PFSK-1 (cell line): ENCODE measurements around the gene COL4A2.

ENCODE experiments used
- FOXP2 ChIP-seq: optimal IDR thresholded peaks from 2 replicates; pipeline ENCODE3; 2011; ENCODE audit warnings: borderline replicate concordance, control low read depth, inconsistent platforms; ENCODE audit not compliant: insufficient read depth; ENCODE audit errors: extremely low read length, extremely low read depth
- POLR2AphosphoS5 ChIP-seq: IDR thresholded peaks from 2 replicates; pipeline ENCODE4 v1.6.1; 2012; ENCODE audit warnings: low read depth, mild to moderate bottlenecking, control low read depth, low read length, moderate library complexity
- TF ChIP-seq, protein P1 (sequence below), 2 experiments: IDR thresholded peaks; 2 replicates each; pipeline versions ENCODE4 v1.6.1 to v1.8.0; 2011 to 2012; ENCODE audit warnings: low read depth in 2 of 2, low read length in 2 of 2, control low read depth in 1 of 2, inconsistent platforms in 1 of 2, mild to moderate bottlenecking in 1 of 2, moderate library complexity in 1 of 2; ENCODE audit not compliant: insufficient read depth in 1 of 2

DNA sequence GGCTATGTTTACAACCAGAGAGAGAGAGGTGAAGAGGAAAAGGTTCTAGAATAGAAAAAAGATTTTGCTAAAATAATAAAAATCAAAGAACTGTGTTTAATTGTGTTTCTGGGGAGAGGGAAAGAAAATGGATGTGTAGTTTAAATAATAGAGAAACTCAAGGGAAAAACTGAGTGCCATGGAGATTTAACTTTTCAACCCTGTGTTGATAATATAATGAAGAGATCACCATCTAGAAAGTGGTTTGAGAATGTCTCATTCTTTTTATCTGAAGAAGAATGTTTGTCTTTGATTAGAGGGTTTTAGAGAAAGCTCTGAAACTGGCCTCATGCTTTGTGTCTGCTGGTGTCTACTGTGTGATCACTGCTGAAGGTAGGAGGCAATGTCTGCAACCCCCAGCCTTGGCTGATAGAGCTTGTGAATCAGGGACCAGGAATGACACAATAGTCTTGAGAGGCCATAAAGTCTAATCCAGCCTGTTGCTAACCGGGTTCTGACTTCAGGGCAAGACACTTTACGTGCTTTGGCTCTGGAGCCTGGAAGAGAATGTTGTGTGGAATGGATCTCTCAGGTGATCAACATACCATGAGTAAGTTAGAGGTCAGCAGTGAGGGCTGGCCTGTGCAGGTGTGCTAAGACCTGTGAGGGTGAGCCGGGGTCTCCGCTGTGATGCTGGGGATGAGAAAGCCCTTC lies 5.4 kb downstream of the COL4A2 start:
- TF ChIP-seq POLR2AphosphoS5 (no peak), FOXP2 (no peak)
- TF ChIP-seq, protein P1, sequence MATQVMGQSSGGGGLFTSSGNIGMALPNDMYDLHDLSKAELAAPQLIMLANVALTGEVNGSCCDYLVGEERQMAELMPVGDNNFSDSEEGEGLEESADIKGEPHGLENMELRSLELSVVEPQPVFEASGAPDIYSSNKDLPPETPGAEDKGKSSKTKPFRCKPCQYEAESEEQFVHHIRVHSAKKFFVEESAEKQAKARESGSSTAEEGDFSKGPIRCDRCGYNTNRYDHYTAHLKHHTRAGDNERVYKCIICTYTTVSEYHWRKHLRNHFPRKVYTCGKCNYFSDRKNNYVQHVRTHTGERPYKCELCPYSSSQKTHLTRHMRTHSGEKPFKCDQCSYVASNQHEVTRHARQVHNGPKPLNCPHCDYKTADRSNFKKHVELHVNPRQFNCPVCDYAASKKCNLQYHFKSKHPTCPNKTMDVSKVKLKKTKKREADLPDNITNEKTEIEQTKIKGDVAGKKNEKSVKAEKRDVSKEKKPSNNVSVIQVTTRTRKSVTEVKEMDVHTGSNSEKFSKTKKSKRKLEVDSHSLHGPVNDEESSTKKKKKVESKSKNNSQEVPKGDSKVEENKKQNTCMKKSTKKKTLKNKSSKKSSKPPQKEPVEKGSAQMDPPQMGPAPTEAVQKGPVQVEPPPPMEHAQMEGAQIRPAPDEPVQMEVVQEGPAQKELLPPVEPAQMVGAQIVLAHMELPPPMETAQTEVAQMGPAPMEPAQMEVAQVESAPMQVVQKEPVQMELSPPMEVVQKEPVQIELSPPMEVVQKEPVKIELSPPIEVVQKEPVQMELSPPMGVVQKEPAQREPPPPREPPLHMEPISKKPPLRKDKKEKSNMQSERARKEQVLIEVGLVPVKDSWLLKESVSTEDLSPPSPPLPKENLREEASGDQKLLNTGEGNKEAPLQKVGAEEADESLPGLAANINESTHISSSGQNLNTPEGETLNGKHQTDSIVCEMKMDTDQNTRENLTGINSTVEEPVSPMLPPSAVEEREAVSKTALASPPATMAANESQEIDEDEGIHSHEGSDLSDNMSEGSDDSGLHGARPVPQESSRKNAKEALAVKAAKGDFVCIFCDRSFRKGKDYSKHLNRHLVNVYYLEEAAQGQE (IDR thresholded peaks at IDR 0.05; ENCODE audit: insufficient read depth in 1 of 2, low read depth in 2 of 2, low read length in 2 of 2): no peak
